K562 (cell line): ENCODE measurements around the gene IQCM. TPM values are rescaled to one million over a fixed set of nuclear protein-coding genes. Genes with fewer than 3 reads are reported as not detected.

Experiments
- ATAC-seq: fragments of 200-7000 bp; cut with Tn5 transposase; 3 replicates; pipeline ENCODE4 v1.9.1; 2020; ENCODE audit warnings: moderate library complexity
- BruUV-seq: library from RNA; stranded (reverse); fragments of 400-500 nt; replicated peaks from 2 replicates; lab custom pipeline; 2021; lab: Mats Ljungman, UMichigan
- CTCF ChIA-PET: fragments of 300-600 bp; formaldehyde crosslinking; extraction: SDS; loops from one replicate; lab custom pipeline; 2021; ENCODE audit warnings: low intra/inter-chr PET ratio; lab: Yijun Ruan, JAX
- POLR2A ChIA-PET: fragments of 300-600, 350-650 bp; sonication (Branson Sonifier 250); formaldehyde crosslinking; extraction: SDS; loops from one replicate; lab custom pipeline; 2021; ENCODE audit warnings: antibody characterized with exemption, inconsistent platforms; lab: Yijun Ruan, JAX
- DNase-seq, 4 experiments: peaks; one replicate each; pipeline versions ENCODE4 v3.0.0 to v3.0.0-alpha.2; 2011 to 2018; ENCODE audit warnings: low spot score in 3 of 4, mixed read lengths in 3 of 4; ENCODE audit errors: extremely low read depth in 1 of 4
- FAIRE-seq: peaks from 2 replicates; lab custom pipeline; 2011; peaks lifted over from hg19 to GRCh38; lab: Jason Lieb, UNC
- H2AFZ ChIP-seq: 2 replicates; pipeline ENCODE4 v1.6.0; 2011; ENCODE audit warnings: low read depth, low read length, control low read depth, inconsistent platforms
- H3K27ac ChIP-seq: fragments of 200-600 bp; 3 replicates; pipeline ENCODE4 v1.8.0; 2011; ENCODE audit warnings: low read depth, mild to moderate bottlenecking, control low read depth, inconsistent platforms, low read length, moderate library complexity, mixed read lengths; ENCODE audit errors: extremely low read depth
- H3K27me3 ChIP-seq, 2 experiments: fragments of 300-600 bp in 1 of 2; 2 replicates in 1 of 2; 3 replicates in 1 of 2; pipeline versions ENCODE4 v1.6.0 to v1.8.0; 2011; ENCODE audit warnings: inconsistent platforms in 2 of 2, low read length in 2 of 2, mild to moderate bottlenecking in 1 of 2, mixed read lengths in 1 of 2, moderate library complexity in 1 of 2; ENCODE audit not compliant: control insufficient read depth in 2 of 2, insufficient read depth in 2 of 2
- H3K36me3 ChIP-seq: fragments of 300-600 bp; 3 replicates; pipeline ENCODE4 v1.8.0; 2011; ENCODE audit warnings: mild to moderate bottlenecking, low read length, inconsistent platforms; ENCODE audit not compliant: control insufficient read depth, insufficient read depth
- H3K4me1 ChIP-seq, 2 experiments: fragments of 200-600 bp in 1 of 2; replicated peaks in 1 of 2; 2 replicates in 1 of 2; 3 replicates in 1 of 2; pipeline versions ENCODE4 v1.5.1 to v1.8.0; 2011; ENCODE audit warnings: inconsistent platforms in 2 of 2, low read length in 2 of 2, mild to moderate bottlenecking in 1 of 2, mixed read lengths in 1 of 2, moderate library complexity in 1 of 2; ENCODE audit not compliant: control insufficient read depth in 2 of 2, insufficient read depth in 2 of 2
- H3K4me2 ChIP-seq: 2 replicates; pipeline ENCODE4 v1.6.1; 2011; ENCODE audit warnings: low read length, control low read depth, inconsistent platforms, mixed read lengths; ENCODE audit not compliant: insufficient read depth
- H3K4me3 ChIP-seq: fragments of 200-600 bp; sonication (generic), shearing (Covaris generic); 2 replicates; pipeline ENCODE4 v1.5.1; 2016; ENCODE audit warnings: control low read depth, inconsistent platforms
- H3K79me2 ChIP-seq: fragments of 200-600 bp; 3 replicates; pipeline ENCODE4 v1.8.0; 2011; ENCODE audit warnings: low read length, inconsistent platforms; ENCODE audit not compliant: control insufficient read depth, insufficient read depth
- H3K9ac ChIP-seq, 2 experiments: 2 replicates each; pipeline versions ENCODE4 v1.6.0 to v1.6.1; 2011; ENCODE audit warnings: low read depth in 2 of 2, low read length in 2 of 2, control low read depth in 1 of 2, inconsistent platforms in 1 of 2, mild to moderate bottlenecking in 1 of 2, mixed read lengths in 1 of 2; ENCODE audit not compliant: insufficient read depth in 1 of 2
- H3K9me1 ChIP-seq: one replicate; pipeline ENCODE4 v1.6.0; 2011; ENCODE audit warnings: inconsistent platforms, mild to moderate bottlenecking, low read length, moderate library complexity; ENCODE audit not compliant: control insufficient read depth, insufficient read depth
- H3K9me3 ChIP-seq: replicated peaks from 2 replicates; pipeline ENCODE4 v1.5.1; 2011; ENCODE audit warnings: low read depth, low read length, inconsistent platforms; ENCODE audit not compliant: control insufficient read depth, insufficient read depth
- H4K20me1 ChIP-seq: replicated peaks from 2 replicates; pipeline ENCODE4 v1.6.1; 2011; ENCODE audit warnings: low read length, inconsistent platforms, mixed read lengths; ENCODE audit not compliant: control insufficient read depth, insufficient read depth
- EGR1 ChIP-seq: fragments of 450-650 bp; conservative IDR thresholded peaks from 2 replicates; pipeline ENCODE4 v1.6.1; 2017; ENCODE audit warnings: mild to moderate bottlenecking
- GABPA ChIP-seq: fragments of 200-800 bp; sonication (Bioruptor generic); conservative IDR thresholded peaks from 2 replicates; pipeline ENCODE4 v1.6.1; 2016; ENCODE audit warnings: low read depth, missing genetic modification characterization, missing compliant biosample characterization
- HDAC6 ChIP-seq: IDR thresholded peaks from 2 replicates; pipeline ENCODE4 v1.6.1; 2012; ENCODE audit warnings: low read depth, mild to moderate bottlenecking, control low read depth, inconsistent platforms, low read length, moderate library complexity
- MEF2A ChIP-seq: IDR thresholded peaks from 2 replicates; pipeline ENCODE4 v1.6.1; 2011; ENCODE audit warnings: low read depth, mild to moderate bottlenecking, low read length, moderate library complexity; ENCODE audit not compliant: control insufficient read depth
- PHTF2 ChIP-seq: fragments of 250-450 bp; sonication (Bioruptor Pico); IDR thresholded peaks from 2 replicates; pipeline ENCODE4 v1.5.0; 2021; ENCODE audit warnings: mild to moderate bottlenecking
- UBTF ChIP-seq, 2 experiments: IDR thresholded peaks; 2 replicates each; pipeline ENCODE4 v1.6.1; 2012; ENCODE audit warnings: improper control_type of control experiment in 2 of 2, low read depth in 2 of 2, low read length in 2 of 2, borderline replicate concordance in 1 of 2
- USF2 ChIP-seq: sonication (generic); formaldehyde crosslinking; IDR thresholded peaks from 2 replicates; pipeline ENCODE4 v1.5.0; 2020; ENCODE audit warnings: missing genetic modification reagents
- ZFP36 ChIP-seq: fragments of 150-350 bp; IDR thresholded peaks from 2 replicates; pipeline ENCODE4 v1.6.1; 2018; ENCODE audit warnings: low read length, low read depth; ENCODE audit not compliant: partially characterized antibody
- ZNF449 ChIP-seq: fragments of 250-450 bp; sonication (Bioruptor Pico); IDR thresholded peaks from 2 replicates; pipeline ENCODE4 v1.8.0; 2022; ENCODE audit warnings: moderate library complexity, mild to moderate bottlenecking, inconsistent platforms
- WGBS: fragments of 100-300 bp; shearing (Covaris generic); methylation state at CpG from one replicate; pipeline ENCODE4 v1.1.6; 2016; ENCODE audit warnings: low coverage, mixed read lengths; ENCODE audit not compliant: insufficient coverage; ENCODE audit errors: missing lambda C conversion rate; 5-methylcytosine and 5-hydroxymethylcytosine counted together
- in situ Hi-C: fragments of 300-500 bp; cut with MboI; formaldehyde crosslinking; loops from 4 replicates; pipeline ENCODE4 v1.15.0; 2018; ENCODE audit warnings: inconsistent platforms, mixed read lengths
- intact Hi-C: fragments of 100-400 bp; cut with micrococcal nuclease; formaldehyde crosslinking; loops from 2 replicates; pipeline ENCODE4 v1.14.2; 2022
- polyA plus RNA-seq, 8 experiments: library from polyadenylated mRNA; depleted of rRNA in 4 of 8; stranded (reverse) in 5 of 8; unstranded in 3 of 8; fragments of >200 nt; fragmentation: Nextera tagmentation in 2 of 8; fragmentation: Illumina TruSeq in 1 of 8; extraction: Ambion mirVana in 2 of 8; extraction: Trizol in 1 of 8; gene quantifications; 2 replicates each; pipeline versions ENCODE4 v1.2.1 to v1.2.3, GENCODE V29; 2011 to 2014; ENCODE audit warnings: inconsistent platforms in 1 of 8, missing spikeins in 1 of 8
- total RNA-seq, 7 experiments: library from RNA; depleted of rRNA in 6 of 7; stranded (reverse); fragments of >200 nt in 6 of 7; fragmentation: Illumina TruSeq in 2 of 7; extraction: Trizol in 2 of 7; gene quantifications; 2 replicates each; pipeline versions ENCODE4 v1.2.1 to v1.2.3, GENCODE V29; 2011 to 2021; ENCODE audit warnings: low replicate concordance in 1 of 7

Gene IQCM
- total and polyA plus RNA-seq, 9 of the 15 experiments (the other 6 are each of a cell fraction or from before 2014, with no cell fraction given), result not detected

- TF ChIP-seq EGR1 (no peak), MEF2A (no peak), PHTF2 (CRISPR knock-in tag) (no peak), HDAC6 (no peak), USF2 (CRISPR knock-in tag) (no peak), UBTF (IDR thresholded peaks at IDR 0.05; ENCODE audit: borderline replicate concordance in 1 of 2, low read depth in 2 of 2, low read length in 2 of 2) (no peak)
These were observed 487.5 kb downstream of the IQCM start (continued) for GRCh38 chr4:149328161-149328560.

- Histone ChIP-seq H4K20me1 (no peaks in the 10 kb centered on the region), H3K36me3 (no peaks in the 10 kb centered on the region), H3K27me3 (no peaks in the 10 kb centered on the region), H3K27ac (no peak overlapping the region), H2AFZ (no peak overlapping the region), H3K9ac (no peak overlapping the region), H3K4me2 (no peak overlapping the region), H3K9me3 (no peaks in the 10 kb centered on the region), H3K4me1 (no peaks in the 10 kb centered on the region), H3K9me1 (no peaks in the 10 kb centered on the region), H3K4me3 (no peak overlapping the region), H3K79me2 (no peaks in the 10 kb centered on the region)
- intact Hi-C loops (no loop called here), in situ Hi-C loops (no loop called here)
- ChIA-PET POLR2A (no interaction called here), CTCF (no interaction called here)
- TF ChIP-seq GABPA (tag) (no peak), ZNF449 (CRISPR knock-in tag) (no peak), ZFP36 (peak; percentile 45)
- no peak for ATAC-seq
- no TSS peak for BruUV-seq
- DNase-seq, result no peak
- WGBS, result 0% methylated on average over 1 of the region's 1 CpG
- FAIRE-seq, result no peak
These were observed 493.4 kb downstream of the IQCM start for GRCh38 chr4:149322203-149322602.
